ENCODE measurements around the gene LRRN1. TPM values are rescaled to one million over a fixed set of nuclear protein-coding genes. Genes with fewer than 3 reads are reported as not detected.

The LRRN1 gene
- total RNA-seq, 6 experiments from 2014 or later, result not detected

GRCh38 chr3:3771567-3771966, 27.7 kb upstream of the LRRN1 start:
- H3K27me3 Mint-ChIP-seq (ENCODE audit: insufficient read depth), result no peaks in the 10 kb centered on the region
- TF ChIP-seq, protein P1, sequence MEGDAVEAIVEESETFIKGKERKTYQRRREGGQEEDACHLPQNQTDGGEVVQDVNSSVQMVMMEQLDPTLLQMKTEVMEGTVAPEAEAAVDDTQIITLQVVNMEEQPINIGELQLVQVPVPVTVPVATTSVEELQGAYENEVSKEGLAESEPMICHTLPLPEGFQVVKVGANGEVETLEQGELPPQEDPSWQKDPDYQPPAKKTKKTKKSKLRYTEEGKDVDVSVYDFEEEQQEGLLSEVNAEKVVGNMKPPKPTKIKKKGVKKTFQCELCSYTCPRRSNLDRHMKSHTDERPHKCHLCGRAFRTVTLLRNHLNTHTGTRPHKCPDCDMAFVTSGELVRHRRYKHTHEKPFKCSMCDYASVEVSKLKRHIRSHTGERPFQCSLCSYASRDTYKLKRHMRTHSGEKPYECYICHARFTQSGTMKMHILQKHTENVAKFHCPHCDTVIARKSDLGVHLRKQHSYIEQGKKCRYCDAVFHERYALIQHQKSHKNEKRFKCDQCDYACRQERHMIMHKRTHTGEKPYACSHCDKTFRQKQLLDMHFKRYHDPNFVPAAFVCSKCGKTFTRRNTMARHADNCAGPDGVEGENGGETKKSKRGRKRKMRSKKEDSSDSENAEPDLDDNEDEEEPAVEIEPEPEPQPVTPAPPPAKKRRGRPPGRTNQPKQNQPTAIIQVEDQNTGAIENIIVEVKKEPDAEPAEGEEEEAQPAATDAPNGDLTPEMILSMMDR (IDR thresholded peaks at IDR 0.05), result no peak
- no peak overlapping the region for H3K4me3 Mint-ChIP-seq
- H3K9me3 Mint-ChIP-seq, result peaks cover 68% of the 10 kb centered on the region
- DNase-seq, result no peak
- H3K36me3 Mint-ChIP-seq (ENCODE audit: low read depth), result no peaks in the 10 kb centered on the region
- H3K27ac Mint-ChIP-seq, result no peak overlapping the region
- H3K4me1 Mint-ChIP-seq (ENCODE audit: low read depth), result no peaks in the 10 kb centered on the region

GRCh38 chr3:3772338-3772737, 26.9 kb upstream of the LRRN1 start:
- no peak overlapping the region for H3K4me3 Mint-ChIP-seq
- H3K4me1 Mint-ChIP-seq (ENCODE audit: low read depth), result no peaks in the 10 kb centered on the region
- H3K36me3 Mint-ChIP-seq (ENCODE audit: low read depth), result no peaks in the 10 kb centered on the region
- no peak for DNase-seq
- no peak overlapping the region for H3K27ac Mint-ChIP-seq
- TF ChIP-seq, protein P1 (IDR thresholded peaks at IDR 0.05), result no peak
- peaks cover 63% of the 10 kb centered on the region for H3K9me3 Mint-ChIP-seq
- H3K27me3 Mint-ChIP-seq (ENCODE audit: insufficient read depth), result no peaks in the 10 kb centered on the region

GRCh38 chr3:3772920-3773319, 26.3 kb upstream of the LRRN1 start:
- H3K27me3 Mint-ChIP-seq (ENCODE audit: insufficient read depth), result no peaks in the 10 kb centered on the region
- H3K27ac Mint-ChIP-seq, result no peak overlapping the region

DNA sequence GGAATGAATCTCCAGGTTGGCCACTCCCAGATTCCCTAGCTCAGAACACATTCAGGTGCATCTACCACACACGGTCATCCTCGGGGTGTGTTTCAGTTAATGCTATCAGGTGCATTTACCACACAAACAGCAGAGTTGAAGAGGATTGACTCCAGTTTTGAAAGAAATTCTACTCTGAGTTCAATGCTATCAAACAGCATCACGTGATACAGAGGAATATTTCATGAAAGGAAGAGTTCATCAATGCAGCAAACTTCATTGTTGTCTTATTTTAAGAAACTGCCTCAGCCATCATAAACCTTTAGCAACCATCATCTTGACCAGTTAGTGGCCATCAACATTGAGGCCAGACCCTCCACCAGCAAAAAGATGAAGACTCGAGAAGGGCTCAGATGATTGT, 22.6 kb upstream of the LRRN1 start:
- DNase-seq, result no peak
- TF ChIP-seq, protein P1 (IDR thresholded peaks at IDR 0.05), result no peak
- Mint-ChIP-seq H3K4me3 (no peak overlapping the region), H3K4me1 (ENCODE audit: low read depth) (no peaks in the 10 kb centered on the region), H3K9me3 (peaks cover 51% of the 10 kb centered on the region), H3K27ac (no peak overlapping the region), H3K27me3 (ENCODE audit: insufficient read depth) (no peaks in the 10 kb centered on the region), H3K36me3 (ENCODE audit: low read depth) (no peaks in the 10 kb centered on the region)

More at GRCh38 chr3:3772920-3773319, 26.3 kb upstream of the LRRN1 start:
- H3K4me1 Mint-ChIP-seq (ENCODE audit: low read depth), result no peaks in the 10 kb centered on the region
- H3K36me3 Mint-ChIP-seq (ENCODE audit: low read depth), result no peaks in the 10 kb centered on the region
- no peak for DNase-seq
- peaks cover 60% of the 10 kb centered on the region for H3K9me3 Mint-ChIP-seq
- TF ChIP-seq, protein P1 (IDR thresholded peaks at IDR 0.05), result no peak
- H3K4me3 Mint-ChIP-seq, result no peak overlapping the region

GRCh38 chr3:3778216-3778615, 21.0 kb upstream of the LRRN1 start:
- Mint-ChIP-seq H3K4me1 (ENCODE audit: low read depth) (no peaks in the 10 kb centered on the region), H3K27me3 (ENCODE audit: insufficient read depth) (no peaks in the 10 kb centered on the region), H3K4me3 (no peak overlapping the region), H3K9me3 (peaks cover 53% of the 10 kb centered on the region), H3K27ac (no peak overlapping the region), H3K36me3 (ENCODE audit: low read depth) (no peaks in the 10 kb centered on the region)
- no peak for DNase-seq
- TF ChIP-seq, protein P1 (IDR thresholded peaks at IDR 0.05), result no peak
